H1 (cell line): ENCODE results near the gene ARHGAP6. TPM values are rescaled to one million over a fixed set of nuclear protein-coding genes. Genes with fewer than 3 reads are reported as not detected.

Experiments
- CTCF ChIA-PET: fragments of 300-600 bp; sonication (Branson Sonifier 250); formaldehyde crosslinking; loops from one replicate; lab custom pipeline; 2021; ENCODE audit not compliant: partially characterized antibody; lab: Charles Lee
- POLR2A ChIA-PET: fragments of 300-600 bp; sonication (Branson Sonifier 250); formaldehyde crosslinking; loops from one replicate; lab custom pipeline; 2021; ENCODE audit warnings: inconsistent platforms; ENCODE audit not compliant: partially characterized antibody; lab: Charles Lee
- DNase-seq, 2 experiments: peaks; one replicate each; pipeline versions ENCODE4 v3.0.0 to v3.0.0-alpha.2; 2010 to 2022; ENCODE audit warnings: low spot score in 2 of 2, low read depth in 1 of 2, mixed read lengths in 1 of 2
- FAIRE-seq: peaks from 2 replicates; lab custom pipeline; 2011; peaks lifted over from hg19 to GRCh38; lab: Jason Lieb, UNC
- H2AFZ ChIP-seq: 2 replicates; pipeline ENCODE4 v1.8.1; 2012; ENCODE audit warnings: low read length, inconsistent platforms
- H2AK5ac ChIP-seq: 2 replicates; pipeline ENCODE4 v1.6.1; 2013; ENCODE audit warnings: low read depth, low read length
- H2BK120ac ChIP-seq: replicated peaks from 2 replicates; pipeline ENCODE3; 2013; ENCODE audit warnings: low read depth, low read length, inconsistent platforms
- H2BK12ac ChIP-seq: 2 replicates; pipeline ENCODE4 v1.6.1; 2013; ENCODE audit warnings: low read depth, low read length
- H2BK15ac ChIP-seq: 2 replicates; pipeline ENCODE4 v1.6.1; 2013; ENCODE audit warnings: low read length
- H2BK20ac ChIP-seq: 2 replicates; pipeline ENCODE4 v1.6.1; 2013; ENCODE audit warnings: low read length
- H2BK5ac ChIP-seq: 2 replicates; pipeline ENCODE4 v1.6.1; 2013; ENCODE audit warnings: low read depth, low read length
- H3K14ac ChIP-seq: 2 replicates; pipeline ENCODE4 v1.6.1; 2013; ENCODE audit warnings: inconsistent platforms; ENCODE audit not compliant: insufficient read length
- H3K18ac ChIP-seq: 2 replicates; pipeline ENCODE4 v1.6.1; 2013; ENCODE audit warnings: low read length; ENCODE audit errors: extremely low read depth
- H3K23ac ChIP-seq: 2 replicates; pipeline ENCODE4 v1.6.1; 2013; ENCODE audit warnings: inconsistent platforms; ENCODE audit not compliant: insufficient read length
- H3K23me2 ChIP-seq: 2 replicates; pipeline ENCODE4 v1.6.1; 2013; ENCODE audit warnings: low read depth, low read length
- H3K27ac ChIP-seq: 2 replicates; pipeline ENCODE4 v1.6.1; 2011; ENCODE audit warnings: low read depth, low read length, inconsistent platforms
- H3K27me3 ChIP-seq, 4 experiments: replicated peaks in 1 of 4; 1 replicate in 1 of 4; 2 replicates in 3 of 4; pipeline versions ENCODE4 v1.6.1 to v1.8.1; 2011 to 2013; ENCODE audit warnings: low read length in 3 of 4, mild to moderate bottlenecking in 3 of 4, inconsistent platforms in 2 of 4, mixed read lengths in 2 of 4, moderate library complexity in 1 of 4; ENCODE audit not compliant: control insufficient read depth in 3 of 4, insufficient read depth in 3 of 4; ENCODE audit errors: extremely low read depth in 1 of 4
- H3K36me3 ChIP-seq, 4 experiments: 2 replicates each; pipeline versions ENCODE4 v1.6.1 to v1.8.1; 2011 to 2013; ENCODE audit warnings: mild to moderate bottlenecking in 4 of 4, low read length in 3 of 4, moderate library complexity in 2 of 4, control low read depth in 1 of 4, inconsistent platforms in 1 of 4; ENCODE audit not compliant: insufficient read depth in 4 of 4, control insufficient read depth in 2 of 4
- H3K4ac ChIP-seq: replicated peaks from 2 replicates; pipeline ENCODE3; 2013; ENCODE audit warnings: low read length, low read depth, mixed read lengths, inconsistent platforms; ENCODE audit not compliant: insufficient read length
- H3K4me1 ChIP-seq, 4 experiments: replicated peaks in 1 of 4; 1 replicate in 1 of 4; 2 replicates in 3 of 4; pipeline versions ENCODE4 v1.6.1 to v1.8.1; 2011 to 2013; ENCODE audit warnings: low read length in 3 of 4, inconsistent platforms in 2 of 4, mixed read lengths in 1 of 4; ENCODE audit not compliant: insufficient read depth in 4 of 4, control insufficient read depth in 3 of 4
- H3K4me2 ChIP-seq, 2 experiments: 2 replicates each; pipeline versions ENCODE4 v1.6.1 to v1.8.1; 2011 to 2013; ENCODE audit warnings: low read depth in 2 of 2, low read length in 2 of 2, control low read depth in 1 of 2, inconsistent platforms in 1 of 2, mild to moderate bottlenecking in 1 of 2; ENCODE audit not compliant: insufficient read depth in 1 of 2
- H3K4me3 ChIP-seq, 4 experiments: fragments of 200-600, 300-600 bp in 1 of 4; sonication (generic), shearing (Covaris generic), sonication (Bioruptor Twin) in 1 of 4; 2 replicates each; pipeline versions ENCODE4 v1.5.1 to v1.8.1; 2011 to 2016; ENCODE audit warnings: low read length in 4 of 4, low read depth in 3 of 4, control low read depth in 2 of 4, inconsistent platforms in 2 of 4, mild to moderate bottlenecking in 2 of 4, mixed read lengths in 1 of 4, moderate library complexity in 1 of 4; ENCODE audit not compliant: insufficient read depth in 2 of 4; ENCODE audit errors: extremely low read depth in 1 of 4
- H3K56ac ChIP-seq: replicated peaks from 2 replicates; pipeline ENCODE3; 2013; ENCODE audit warnings: low read depth, mild to moderate bottlenecking, mixed read lengths, low read length, inconsistent platforms; ENCODE audit not compliant: insufficient read length
- H3K79me1 ChIP-seq: 2 replicates; pipeline ENCODE4 v1.6.1; 2013; ENCODE audit warnings: low read depth, low read length, control low read depth
- H3K79me2 ChIP-seq, 2 experiments: 2 replicates each; pipeline versions ENCODE4 v1.6.1 to v1.8.1; 2012 to 2013; ENCODE audit warnings: low read length in 2 of 2, mild to moderate bottlenecking in 2 of 2, inconsistent platforms in 1 of 2; ENCODE audit not compliant: insufficient read depth in 2 of 2, control insufficient read depth in 1 of 2
- H3K9ac ChIP-seq, 4 experiments: replicated peaks in 1 of 4; 1 replicate in 1 of 4; 2 replicates in 3 of 4; pipeline versions ENCODE4 v1.6.1 to v1.8.1; 2011 to 2013; ENCODE audit warnings: low read depth in 3 of 4, low read length in 3 of 4, control low read depth in 2 of 4, mild to moderate bottlenecking in 2 of 4, moderate library complexity in 2 of 4, inconsistent platforms in 1 of 4; ENCODE audit errors: extremely low read depth in 1 of 4
- H3K9me3 ChIP-seq, 2 experiments: 2 replicates each; pipeline versions ENCODE4 v1.6.1 to v1.8.1; 2012 to 2013; ENCODE audit warnings: mild to moderate bottlenecking in 2 of 2, moderate library complexity in 2 of 2, control low read depth in 1 of 2, inconsistent platforms in 1 of 2, low read depth in 1 of 2, low read length in 1 of 2, mixed read lengths in 1 of 2; ENCODE audit not compliant: insufficient read depth in 2 of 2
- H4K20me1 ChIP-seq, 2 experiments: replicated peaks in 1 of 2; 2 replicates each; pipeline versions ENCODE3 to v1.8.1; 2011 to 2013; ENCODE audit warnings: inconsistent platforms in 2 of 2, low read length in 2 of 2, mild to moderate bottlenecking in 1 of 2; ENCODE audit not compliant: insufficient read depth in 2 of 2, control insufficient read depth in 1 of 2
- H4K5ac ChIP-seq: 2 replicates; pipeline ENCODE4 v1.6.1; 2013; ENCODE audit warnings: low read length, low read depth, mixed read lengths, inconsistent platforms; ENCODE audit not compliant: insufficient read length
- H4K8ac ChIP-seq: 2 replicates; pipeline ENCODE4 v1.8.0; 2013; ENCODE audit warnings: mild to moderate bottlenecking, moderate library complexity, low read length, inconsistent platforms; ENCODE audit not compliant: insufficient read depth; ENCODE audit errors: extremely low read depth
- H4K91ac ChIP-seq: replicated peaks from 2 replicates; pipeline ENCODE3; 2013; ENCODE audit warnings: low read length, mixed read lengths, inconsistent platforms; ENCODE audit not compliant: insufficient read length
- CREB1 ChIP-seq: IDR thresholded peaks from 2 replicates; pipeline ENCODE4 v1.6.1; 2012; ENCODE audit warnings: inconsistent platforms
- FOSL1 ChIP-seq: IDR thresholded peaks from 2 replicates; pipeline ENCODE4 v1.6.1; 2011; ENCODE audit warnings: mild to moderate bottlenecking, low read depth, low read length, moderate library complexity; ENCODE audit not compliant: insufficient read depth
- RXRA ChIP-seq: IDR thresholded peaks from 2 replicates; pipeline ENCODE4 v1.6.1; 2011; ENCODE audit warnings: low read depth, mild to moderate bottlenecking, low read length, moderate library complexity; ENCODE audit not compliant: insufficient read depth
- SAP30 ChIP-seq: fragments of 300-600 bp; sonication (generic); IDR thresholded peaks from 2 replicates; pipeline ENCODE4 v1.7.1; 2012; ENCODE audit warnings: low read length, moderate library complexity, mild to moderate bottlenecking, inconsistent platforms; ENCODE audit not compliant: insufficient read depth, insufficient replicate concordance
- WGBS, 2 experiments: shearing (Covaris generic) in 1 of 2; methylation state at CpG; one replicate each; pipeline versions ENCODE4 v1.1.6 to v1.1.7; 2013 to 2015; ENCODE audit warnings: low lambda C conversion rate in 2 of 2, mixed read lengths in 2 of 2, inconsistent platforms in 1 of 2, low coverage in 1 of 2, missing lambda C conversion rate in 1 of 2; ENCODE audit not compliant: insufficient replicate concordance in 2 of 2, insufficient coverage in 1 of 2, insufficient read length in 1 of 2; ENCODE audit errors: extremely low coverage in 1 of 2, missing lambda C conversion rate in 1 of 2; 5-methylcytosine and 5-hydroxymethylcytosine counted together
- polyA plus RNA-seq, 7 experiments: library from polyadenylated mRNA; depleted of rRNA in 3 of 7; stranded (reverse) in 5 of 7; unstranded in 2 of 7; fragments of >200 nt in 5 of 7; fragments of 200-250 nt in 2 of 7; gene quantifications; 1 replicate in 5 of 7; 2 replicates in 1 of 7; 4 replicates in 1 of 7; pipeline versions ENCODE4 v1.2.1 to v1.2.3, GENCODE V29; 2011 to 2013; ENCODE audit warnings: missing spikeins in 2 of 7, mixed read lengths in 2 of 7
- total RNA-seq: library from RNA; stranded (reverse); fragmentation: NEBNext Ultra II Directional; extraction: Animal tissue kit (Norgen Biotek cat#: 25700); gene quantifications from 2 replicates; pipeline ENCODE4 v1.2.1, GENCODE V29; 2021

The ARHGAP6 gene
- total and polyA plus RNA-seq, 2 of the 8 experiments (the other 6 are each of a cell fraction or from before 2014, with no cell fraction given): 0.35 to 0.82 TPM

GRCh38 chrX:11367609-11368430 lies 297.9 kb downstream of the ARHGAP6 start:
- no peaks in the 10 kb centered on the region for H3K79me1 ChIP-seq
- no peak overlapping the region for H2BK15ac ChIP-seq
- H4K91ac ChIP-seq: no peak overlapping the region
- H4K8ac ChIP-seq: no peak overlapping the region
- H3K4me1 ChIP-seq: no peaks in the 10 kb centered on the region
- no peaks in the 10 kb centered on the region for H4K20me1 ChIP-seq
- TF ChIP-seq CREB1 (no peak), RXRA (no peak), SAP30 (no peak), FOSL1 (no peak)
- TF ChIP-seq, all 59 proteins: peak for 0
- no peaks in the 10 kb centered on the region for H3K23me2 ChIP-seq
- H3K9ac ChIP-seq: no peak overlapping the region
- no peak for DNase-seq
- H2AK5ac ChIP-seq: no peak overlapping the region
- no peak overlapping the region for H3K4me3 ChIP-seq
- H3K79me2 ChIP-seq: no peaks in the 10 kb centered on the region
- no peaks in the 10 kb centered on the region for H3K9me3 ChIP-seq
- no peak overlapping the region for H4K5ac ChIP-seq
- no peak overlapping the region for H2BK20ac ChIP-seq
- no peaks in the 10 kb centered on the region for H3K36me3 ChIP-seq
- no peaks in the 10 kb centered on the region for H3K27me3 ChIP-seq
- no peak overlapping the region for H2BK12ac ChIP-seq
- no peak overlapping the region for H3K56ac ChIP-seq
- POLR2A ChIA-PET: no interaction called here
- H2AFZ ChIP-seq: no peak overlapping the region
- no peak overlapping the region for H3K4me2 ChIP-seq
- WGBS, 2 experiments: 98% methylated on average over 7 of the region's 7 CpGs; no CpG with 5 or more reads in 1 of the 2 experiments
- no peak overlapping the region for H2BK120ac ChIP-seq
- no peak overlapping the region for H3K14ac ChIP-seq
- FAIRE-seq: no peak
- H3K27ac ChIP-seq: no peak overlapping the region
- CTCF ChIA-PET: interaction anchor here (2.2 kb wide), 1 partner anchor 13 kb away, joined by 11 read pairs; no protein-coding TSS in a partner anchor
- no peak overlapping the region for H2BK5ac ChIP-seq
- H3K18ac ChIP-seq: no peak overlapping the region
- no peak overlapping the region for H3K4ac ChIP-seq
- H3K23ac ChIP-seq: no peak overlapping the region
